HepG2 (cell line): ENCODE results near the gene SH3PXD2A. TPM values are rescaled to one million over a fixed set of nuclear protein-coding genes. Genes with fewer than 3 reads are reported as not detected.

Source experiments
- ATAC-seq: fragments of 200-7000 bp; cut with Tn5 transposase; 3 replicates; pipeline ENCODE4 v1.9.1; 2020; ENCODE audit warnings: mild to moderate bottlenecking, moderate library complexity
- BruUV-seq: library from RNA; stranded (reverse); fragments of 400-500 nt; replicated peaks from 2 replicates; lab custom pipeline; 2021; lab: Mats Ljungman, UMichigan
- CTCF ChIA-PET: fragments of 300-600 bp; formaldehyde crosslinking; extraction: SDS; loops from one replicate; lab custom pipeline; 2021; ENCODE audit warnings: low total read pairs, inconsistent platforms, low intra/inter-chr PET ratio; lab: Yijun Ruan, JAX
- POLR2A ChIA-PET: fragments of 350-600 bp; sonication (Branson Sonifier 250); formaldehyde crosslinking; loops from one replicate; lab custom pipeline; 2020; ENCODE audit warnings: antibody characterized with exemption, inconsistent platforms; lab: Yijun Ruan, JAX
- DNase-seq: peaks from one replicate; pipeline ENCODE4 v3.0.0-alpha.2; 2015; ENCODE audit warnings: low spot score
- FAIRE-seq: peaks from 3 replicates; lab custom pipeline; 2011; peaks lifted over from hg19 to GRCh38; lab: Jason Lieb, UNC
- H2AFZ ChIP-seq: one replicate; pipeline ENCODE4 v1.6.1; 2011; ENCODE audit warnings: low read length, inconsistent platforms
- H3K27ac ChIP-seq: fragments of 300-600 bp; 3 replicates; pipeline ENCODE4 v1.8.0; 2011; ENCODE audit warnings: mixed run types, mild to moderate bottlenecking, mixed read lengths, low read length, inconsistent platforms; ENCODE audit not compliant: insufficient read depth; ENCODE audit errors: extremely low read length
- H3K27me3 ChIP-seq, 2 experiments: fragments of 200-600 bp in 1 of 2; 2 replicates in 1 of 2; 3 replicates in 1 of 2; pipeline versions ENCODE4 v1.6.0 to v1.8.0; 2011; ENCODE audit warnings: low read length in 2 of 2, mild to moderate bottlenecking in 2 of 2, moderate library complexity in 2 of 2, inconsistent platforms in 1 of 2; ENCODE audit not compliant: insufficient read depth in 2 of 2, control insufficient read depth in 1 of 2
- H3K36me3 ChIP-seq, 2 experiments: fragments of 200-600 bp in 1 of 2; replicated peaks in 1 of 2; 2 replicates in 1 of 2; 3 replicates in 1 of 2; pipeline versions ENCODE4 v1.5.1 to v1.8.0; 2011; ENCODE audit warnings: low read length in 2 of 2, inconsistent platforms in 1 of 2; ENCODE audit not compliant: insufficient read depth in 2 of 2, control insufficient read depth in 1 of 2
- H3K4me1 ChIP-seq: 2 replicates; pipeline ENCODE4 v1.5.1; 2012; ENCODE audit warnings: low read length, inconsistent platforms; ENCODE audit not compliant: insufficient read depth
- H3K4me2 ChIP-seq: 2 replicates; pipeline ENCODE4 v1.6.0; 2011; ENCODE audit warnings: low read depth, low read length, inconsistent platforms
- H3K4me3 ChIP-seq, 3 experiments: fragments of 200-600 bp in 1 of 3; sonication (generic), shearing (Covaris generic) in 1 of 3; replicated peaks in 1 of 3; 2 replicates each; pipeline ENCODE4 v1.5.1; 2011 to 2016; ENCODE audit warnings: low read length in 3 of 3, inconsistent platforms in 2 of 3, low read depth in 2 of 3, mild to moderate bottlenecking in 2 of 3, control low read depth in 1 of 3, mixed read lengths in 1 of 3; ENCODE audit not compliant: insufficient read depth in 1 of 3
- H3K79me2 ChIP-seq: one replicate; pipeline ENCODE4 v1.6.1; 2011; ENCODE audit warnings: low read length, inconsistent platforms; ENCODE audit not compliant: insufficient read depth
- H3K9ac ChIP-seq: 2 replicates; pipeline ENCODE4 v1.6.0; 2011; ENCODE audit warnings: mild to moderate bottlenecking, low read depth, low read length, inconsistent platforms; ENCODE audit not compliant: insufficient read depth
- H3K9me3 ChIP-seq: 2 replicates; pipeline ENCODE4 v1.5.1; 2012; ENCODE audit warnings: mild to moderate bottlenecking, low read length
- H4K20me1 ChIP-seq: 2 replicates; pipeline ENCODE4 v1.6.0; 2011; ENCODE audit warnings: inconsistent platforms, mild to moderate bottlenecking, low read length, moderate library complexity; ENCODE audit not compliant: insufficient read depth
- CEBPB ChIP-seq: IDR thresholded peaks from 2 replicates; pipeline ENCODE4 v1.6.1; 2011; ENCODE audit warnings: low read depth, low read length, improper control_type of control experiment, borderline replicate concordance
- CENPT ChIP-seq: sonication (generic); formaldehyde crosslinking; IDR thresholded peaks from 2 replicates; pipeline ENCODE4 v1.8.0; 2022; ENCODE audit warnings: low read depth, mild to moderate bottlenecking, moderate library complexity, missing genetic modification reagents
- JDP2 ChIP-seq: sonication (generic); formaldehyde crosslinking; IDR thresholded peaks from 2 replicates; pipeline ENCODE4 v1.8.1; 2022; ENCODE audit warnings: missing genetic modification reagents, borderline replicate concordance
- NFKBIZ ChIP-seq: IDR thresholded peaks from 2 replicates; pipeline ENCODE4 v1.6.1; 2018; ENCODE audit warnings: missing genetic modification reagents, missing compliant biosample characterization
- NFRKB ChIP-seq: fragments of 450-650 bp; IDR thresholded peaks from 2 replicates; pipeline ENCODE4 v1.6.1; 2017
- PCBP1 ChIP-seq: fragments of 200-400 bp; formaldehyde crosslinking; IDR thresholded peaks from 2 replicates; pipeline ENCODE4 v1.6.1; 2017; ENCODE audit warnings: mild to moderate bottlenecking, low read depth, low read length, borderline replicate concordance
- SAFB2 ChIP-seq: sonication (generic); formaldehyde crosslinking; IDR thresholded peaks from 2 replicates; pipeline ENCODE4 v1.5.1; 2020; ENCODE audit warnings: missing genetic modification reagents, low read depth, mild to moderate bottlenecking, borderline replicate concordance
- SPEN ChIP-seq: sonication (generic); formaldehyde crosslinking; IDR thresholded peaks from 2 replicates; pipeline ENCODE4 v1.5.1; 2020; ENCODE audit warnings: low read depth, mild to moderate bottlenecking, missing genetic modification reagents
- ZBTB1 ChIP-seq: sonication (generic); formaldehyde crosslinking; IDR thresholded peaks from 2 replicates; pipeline ENCODE4 v1.4.0; 2020; ENCODE audit warnings: missing genetic modification reagents, borderline replicate concordance
- ZFP36L1 ChIP-seq: sonication (generic); formaldehyde crosslinking; IDR thresholded peaks from 2 replicates; pipeline ENCODE4 v1.8.0; 2022; ENCODE audit warnings: mild to moderate bottlenecking, missing genetic modification reagents, moderate library complexity
- ZZZ3 ChIP-seq: sonication (generic); formaldehyde crosslinking; IDR thresholded peaks from 2 replicates; pipeline ENCODE4 v1.4.0; 2020; ENCODE audit warnings: missing genetic modification reagents, mild to moderate bottlenecking, borderline replicate concordance
- WGBS: methylation state at CpG from one replicate; pipeline ENCODE4 v1.1.6; 2017; ENCODE audit warnings: low lambda C conversion rate; 5-methylcytosine and 5-hydroxymethylcytosine counted together
- in situ Hi-C: cut with HindIII; loops from 2 replicates; pipeline ENCODE4 v1.10.0; 2017; ENCODE audit warnings: low pct_unique_long_range_greater_than_20kb; ENCODE audit not compliant: extremely low pct_ligation_motif_present
- intact Hi-C: fragments of 100-400 bp; cut with micrococcal nuclease; formaldehyde crosslinking; loops from one replicate; pipeline ENCODE4 v1.10.0; 2022; ENCODE audit not compliant: unreplicated experiment
- polyA plus RNA-seq, 8 experiments: library from polyadenylated mRNA; depleted of rRNA in 3 of 8; stranded (reverse) in 7 of 8; unstranded in 1 of 8; fragments of >200 nt; fragmentation: Illumina TruSeq in 4 of 8; extraction: Trizol in 4 of 8; gene quantifications; 2 replicates each; pipeline versions ENCODE4 v1.2.1 to v1.2.3, GENCODE V29; 2011 to 2016; ENCODE audit warnings: low read depth in 4 of 8, missing spikeins in 1 of 8, mixed read lengths in 1 of 8; ENCODE audit not compliant: insufficient read depth in 1 of 8
- total RNA-seq, 5 experiments: library from RNA; depleted of rRNA; stranded (reverse); fragments of >200 nt; fragmentation: Illumina TruSeq; extraction: Trizol; gene quantifications; 2 replicates each; pipeline ENCODE4 v1.2.3, GENCODE V29; 2016; ENCODE audit warnings: low read depth in 1 of 5
- TF ChIP-seq, protein P1 (sequence below): sonication (generic); formaldehyde crosslinking; conservative IDR thresholded peaks from 2 replicates; pipeline ENCODE4 v1.4.0; 2020; ENCODE audit warnings: mild to moderate bottlenecking, missing genetic modification reagents, moderate library complexity
- TF ChIP-seq, protein P2 (sequence below): sonication (generic); formaldehyde crosslinking; IDR thresholded peaks from 2 replicates; pipeline ENCODE4 v1.4.0; 2020; ENCODE audit warnings: missing genetic modification reagents
- TF ChIP-seq, protein P3 (sequence below), 2 experiments: fragments of 450-650 bp in 1 of 2; sonication (generic) in 1 of 2; formaldehyde crosslinking; IDR thresholded peaks; 2 replicates each; pipeline versions ENCODE4 v1.5.0 to v1.8.0; 2020 to 2022; ENCODE audit warnings: mild to moderate bottlenecking in 1 of 2, missing genetic modification reagents in 1 of 2
- TF ChIP-seq, protein P4 (sequence below): sonication (generic); formaldehyde crosslinking; IDR thresholded peaks from 2 replicates; pipeline ENCODE4 v1.5.0; 2020; ENCODE audit warnings: missing genetic modification reagents, mild to moderate bottlenecking, borderline replicate concordance

The SH3PXD2A gene
- total and polyA plus RNA-seq, 2 of the 13 experiments (the other 11 are each of a cell fraction or from before 2014, with no cell fraction given) = 11.1 to 11.3 TPM

GRCh38 chr10:103729851-103730250, 125.5 kb downstream of the SH3PXD2A start:
- peaks cover 29 to 74% of the 10 kb centered on the region in 2 experiments for H3K36me3 ChIP-seq
- H3K9ac ChIP-seq = no peak overlapping the region
- H3K9me3 ChIP-seq = no peaks in the 10 kb centered on the region
- no peak overlapping the region for H3K4me3 ChIP-seq
- ATAC-seq (no peak), FAIRE-seq (no peak), DNase-seq (no peak)
- H3K27ac ChIP-seq = no peak overlapping the region
- H3K27me3 ChIP-seq = no peaks in the 10 kb centered on the region
- H3K79me2 ChIP-seq = no peaks in the 10 kb centered on the region
- CTCF ChIA-PET = no interaction called here
- POLR2A ChIA-PET = no interaction called here
- intact Hi-C loops = no loop called here
- in situ Hi-C loops = no loop called here
- TF ChIP-seq, protein P1, sequence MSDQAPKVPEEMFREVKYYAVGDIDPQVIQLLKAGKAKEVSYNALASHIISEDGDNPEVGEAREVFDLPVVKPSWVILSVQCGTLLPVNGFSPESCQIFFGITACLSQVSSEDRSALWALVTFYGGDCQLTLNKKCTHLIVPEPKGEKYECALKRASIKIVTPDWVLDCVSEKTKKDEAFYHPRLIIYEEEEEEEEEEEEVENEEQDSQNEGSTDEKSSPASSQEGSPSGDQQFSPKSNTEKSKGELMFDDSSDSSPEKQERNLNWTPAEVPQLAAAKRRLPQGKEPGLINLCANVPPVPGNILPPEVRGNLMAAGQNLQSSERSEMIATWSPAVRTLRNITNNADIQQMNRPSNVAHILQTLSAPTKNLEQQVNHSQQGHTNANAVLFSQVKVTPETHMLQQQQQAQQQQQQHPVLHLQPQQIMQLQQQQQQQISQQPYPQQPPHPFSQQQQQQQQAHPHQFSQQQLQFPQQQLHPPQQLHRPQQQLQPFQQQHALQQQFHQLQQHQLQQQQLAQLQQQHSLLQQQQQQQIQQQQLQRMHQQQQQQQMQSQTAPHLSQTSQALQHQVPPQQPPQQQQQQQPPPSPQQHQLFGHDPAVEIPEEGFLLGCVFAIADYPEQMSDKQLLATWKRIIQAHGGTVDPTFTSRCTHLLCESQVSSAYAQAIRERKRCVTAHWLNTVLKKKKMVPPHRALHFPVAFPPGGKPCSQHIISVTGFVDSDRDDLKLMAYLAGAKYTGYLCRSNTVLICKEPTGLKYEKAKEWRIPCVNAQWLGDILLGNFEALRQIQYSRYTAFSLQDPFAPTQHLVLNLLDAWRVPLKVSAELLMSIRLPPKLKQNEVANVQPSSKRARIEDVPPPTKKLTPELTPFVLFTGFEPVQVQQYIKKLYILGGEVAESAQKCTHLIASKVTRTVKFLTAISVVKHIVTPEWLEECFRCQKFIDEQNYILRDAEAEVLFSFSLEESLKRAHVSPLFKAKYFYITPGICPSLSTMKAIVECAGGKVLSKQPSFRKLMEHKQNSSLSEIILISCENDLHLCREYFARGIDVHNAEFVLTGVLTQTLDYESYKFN = no peak
- no peak for TF ChIP-seq ZFP36L1 (CRISPR knock-in tag)
- no peak for TF ChIP-seq NFRKB
- TF ChIP-seq JDP2 (CRISPR knock-in tag) = no peak
- TF ChIP-seq SAFB2 (CRISPR knock-in tag) = no peak
- TF ChIP-seq PCBP1 = no peak
- TF ChIP-seq, protein P2, sequence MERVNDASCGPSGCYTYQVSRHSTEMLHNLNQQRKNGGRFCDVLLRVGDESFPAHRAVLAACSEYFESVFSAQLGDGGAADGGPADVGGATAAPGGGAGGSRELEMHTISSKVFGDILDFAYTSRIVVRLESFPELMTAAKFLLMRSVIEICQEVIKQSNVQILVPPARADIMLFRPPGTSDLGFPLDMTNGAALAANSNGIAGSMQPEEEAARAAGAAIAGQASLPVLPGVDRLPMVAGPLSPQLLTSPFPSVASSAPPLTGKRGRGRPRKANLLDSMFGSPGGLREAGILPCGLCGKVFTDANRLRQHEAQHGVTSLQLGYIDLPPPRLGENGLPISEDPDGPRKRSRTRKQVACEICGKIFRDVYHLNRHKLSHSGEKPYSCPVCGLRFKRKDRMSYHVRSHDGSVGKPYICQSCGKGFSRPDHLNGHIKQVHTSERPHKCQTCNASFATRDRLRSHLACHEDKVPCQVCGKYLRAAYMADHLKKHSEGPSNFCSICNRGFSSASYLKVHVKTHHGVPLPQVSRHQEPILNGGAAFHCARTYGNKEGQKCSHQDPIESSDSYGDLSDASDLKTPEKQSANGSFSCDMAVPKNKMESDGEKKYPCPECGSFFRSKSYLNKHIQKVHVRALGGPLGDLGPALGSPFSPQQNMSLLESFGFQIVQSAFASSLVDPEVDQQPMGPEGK (CRISPR knock-in tag) = no peak
- no peak for TF ChIP-seq NFKBIZ (CRISPR knock-in tag)
- TF ChIP-seq SPEN (CRISPR knock-in tag) = no peak
- TF ChIP-seq CENPT (CRISPR knock-in tag) = no peak
- no peak for TF ChIP-seq ZBTB1 (CRISPR knock-in tag)
- TF ChIP-seq ZZZ3 (CRISPR knock-in tag) = no peak
- TF ChIP-seq, protein P3, sequence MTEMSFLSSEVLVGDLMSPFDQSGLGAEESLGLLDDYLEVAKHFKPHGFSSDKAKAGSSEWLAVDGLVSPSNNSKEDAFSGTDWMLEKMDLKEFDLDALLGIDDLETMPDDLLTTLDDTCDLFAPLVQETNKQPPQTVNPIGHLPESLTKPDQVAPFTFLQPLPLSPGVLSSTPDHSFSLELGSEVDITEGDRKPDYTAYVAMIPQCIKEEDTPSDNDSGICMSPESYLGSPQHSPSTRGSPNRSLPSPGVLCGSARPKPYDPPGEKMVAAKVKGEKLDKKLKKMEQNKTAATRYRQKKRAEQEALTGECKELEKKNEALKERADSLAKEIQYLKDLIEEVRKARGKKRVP (CRISPR knock-in tag; IDR thresholded peaks at IDR 0.05) = no peak
- TF ChIP-seq CEBPB = no peak
- TF ChIP-seq, protein P4, sequence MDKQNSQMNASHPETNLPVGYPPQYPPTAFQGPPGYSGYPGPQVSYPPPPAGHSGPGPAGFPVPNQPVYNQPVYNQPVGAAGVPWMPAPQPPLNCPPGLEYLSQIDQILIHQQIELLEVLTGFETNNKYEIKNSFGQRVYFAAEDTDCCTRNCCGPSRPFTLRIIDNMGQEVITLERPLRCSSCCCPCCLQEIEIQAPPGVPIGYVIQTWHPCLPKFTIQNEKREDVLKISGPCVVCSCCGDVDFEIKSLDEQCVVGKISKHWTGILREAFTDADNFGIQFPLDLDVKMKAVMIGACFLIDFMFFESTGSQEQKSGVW (CRISPR knock-in tag) = no peak
- H4K20me1 ChIP-seq = 0 out of 2 replicates have a peak, but pooled peaks cover 2% of the 10 kb centered on the region
- WGBS = 100% methylated on average over 5 of the region's 5 CpGs
- H3K4me1 ChIP-seq = no peaks in the 10 kb centered on the region
- no TSS peak for BruUV-seq
- no peak overlapping the region for H2AFZ ChIP-seq
- no peak overlapping the region for H3K4me2 ChIP-seq
